Tibial nerve (tissue), 4 donors: ENCODE results near the gene ADGRL3. TPM values are rescaled to one million over a fixed set of nuclear protein-coding genes. Genes with fewer than 3 reads are reported as not detected.

ENCODE experiments used
- DNase-seq, 2 donors: peaks; one replicate each; pipeline ENCODE4 v3.0.0-alpha.2; 2019; ENCODE audit warnings: low spot score in 2 of 2
- H3K27ac ChIP-seq, 4 donors: fragments of 200-600 bp; sonication (generic) in 3 of 4; one replicate each; pipeline ENCODE4 v1.5.1; 2017 to 2019; ENCODE audit warnings: mild to moderate bottlenecking in 1 of 4
- H3K27me3 ChIP-seq, 2 donors: fragments of 200-600 bp; sonication (generic) in 1 of 2; one replicate each; pipeline versions ENCODE4 v1.5.1 to v1.6.0; 2017 to 2019
- H3K36me3 ChIP-seq, 3 donors: fragments of 200-600 bp; sonication (generic); one replicate each; pipeline ENCODE4 v1.5.1; 2018 to 2019
- H3K4me1 ChIP-seq, 4 donors: fragments of 200-600 bp; sonication (generic) in 3 of 4; one replicate each; pipeline ENCODE4 v1.5.1; 2017 to 2019
- H3K4me3 ChIP-seq, 4 donors: fragments of 200-600 bp; sonication (generic) in 3 of 4; one replicate each; pipeline ENCODE4 v1.5.1; 2017 to 2019; ENCODE audit warnings: mild to moderate bottlenecking in 1 of 4, moderate library complexity in 1 of 4
- H3K9me3 ChIP-seq, 4 donors: fragments of 200-600 bp; sonication (generic) in 3 of 4; one replicate each; pipeline ENCODE4 v1.5.1; 2017 to 2019
- EP300 ChIP-seq, 2 donors: sonication (generic); formaldehyde crosslinking; IDR thresholded peaks; one replicate each; pipeline ENCODE4 v1.6.1; 2017; ENCODE audit warnings: antibody characterized with exemption in 2 of 2, mild to moderate bottlenecking in 1 of 2
- POLR2A ChIP-seq, 2 donors: fragments of 450-650 bp; IDR thresholded peaks; one replicate each; pipeline ENCODE4 v1.6.1; 2017; ENCODE audit warnings: antibody characterized with exemption in 2 of 2, mild to moderate bottlenecking in 2 of 2, moderate library complexity in 2 of 2
- WGBS, 2 donors: methylation state at CpG; one replicate each; pipeline ENCODE4 v1.1.5; 2018; 5-methylcytosine and 5-hydroxymethylcytosine counted together
- total RNA-seq, 4 donors: library from RNA; depleted of rRNA; stranded (reverse); fragments of >200 nt; gene quantifications; one replicate each; pipeline ENCODE4 v1.1.0, GENCODE V29; 2016
- TF ChIP-seq, protein P1 (sequence below), 5 experiments: fragments of 200-600 bp in 3 of 5; fragments of 450-650 bp in 2 of 5; sonication (generic) in 3 of 5; IDR thresholded peaks; one replicate each; pipeline ENCODE4 v1.5.1; 2016 to 2019; ENCODE audit warnings: antibody characterized with exemption in 5 of 5, mild to moderate bottlenecking in 3 of 5, moderate library complexity in 2 of 5

The ADGRL3 gene
- total RNA-seq, 4 donors from 2014 or later = 20.1 to 51.3 (median 28.2) TPM

GRCh38 chr4:61938250-61938846 lies 738.2 kb downstream of the ADGRL3 start:
- Histone ChIP-seq H3K27ac (no peak overlapping the region), H3K9me3 (peaks cover 0 to 3% (median 0%) of the 10 kb centered on the region in 4 donors), H3K4me3 (no peak overlapping the region), H3K36me3 (no peaks in the 10 kb centered on the region), H3K27me3 (no peaks in the 10 kb centered on the region), H3K4me1 (no peaks in the 10 kb centered on the region)
- no peak for TF ChIP-seq EP300 (IDR thresholded peaks at IDR 0.05)
- no peak for TF ChIP-seq POLR2A (IDR thresholded peaks at IDR 0.05)
- TF ChIP-seq, protein P1, sequence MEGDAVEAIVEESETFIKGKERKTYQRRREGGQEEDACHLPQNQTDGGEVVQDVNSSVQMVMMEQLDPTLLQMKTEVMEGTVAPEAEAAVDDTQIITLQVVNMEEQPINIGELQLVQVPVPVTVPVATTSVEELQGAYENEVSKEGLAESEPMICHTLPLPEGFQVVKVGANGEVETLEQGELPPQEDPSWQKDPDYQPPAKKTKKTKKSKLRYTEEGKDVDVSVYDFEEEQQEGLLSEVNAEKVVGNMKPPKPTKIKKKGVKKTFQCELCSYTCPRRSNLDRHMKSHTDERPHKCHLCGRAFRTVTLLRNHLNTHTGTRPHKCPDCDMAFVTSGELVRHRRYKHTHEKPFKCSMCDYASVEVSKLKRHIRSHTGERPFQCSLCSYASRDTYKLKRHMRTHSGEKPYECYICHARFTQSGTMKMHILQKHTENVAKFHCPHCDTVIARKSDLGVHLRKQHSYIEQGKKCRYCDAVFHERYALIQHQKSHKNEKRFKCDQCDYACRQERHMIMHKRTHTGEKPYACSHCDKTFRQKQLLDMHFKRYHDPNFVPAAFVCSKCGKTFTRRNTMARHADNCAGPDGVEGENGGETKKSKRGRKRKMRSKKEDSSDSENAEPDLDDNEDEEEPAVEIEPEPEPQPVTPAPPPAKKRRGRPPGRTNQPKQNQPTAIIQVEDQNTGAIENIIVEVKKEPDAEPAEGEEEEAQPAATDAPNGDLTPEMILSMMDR (IDR thresholded peaks at IDR 0.05) = no peak
- 87 to 99% methylated on average over 5 of the region's 5 CpGs for WGBS, 2 donors
- DNase-seq = no peak

DNA sequence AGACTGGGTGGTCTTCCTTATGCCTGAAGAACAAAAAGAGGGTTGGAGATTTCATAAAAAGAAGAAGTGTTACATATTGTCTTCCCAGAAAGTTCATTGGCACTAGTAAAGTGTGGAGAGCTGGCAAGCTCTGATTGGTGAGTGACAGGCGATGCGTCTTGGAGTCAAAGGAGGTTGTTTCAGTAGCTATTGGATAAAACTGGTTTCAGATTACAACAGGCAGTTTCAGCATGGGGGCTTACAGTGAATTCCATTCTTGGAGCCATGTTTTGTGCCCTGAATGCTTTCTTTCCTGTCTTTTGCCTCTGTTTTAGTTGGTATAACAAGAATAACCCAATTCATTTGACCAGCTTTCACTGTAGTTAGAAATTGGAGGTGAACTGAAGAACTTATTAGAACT lies 750.5 kb downstream of the ADGRL3 start:
- Histone ChIP-seq H3K27me3 (no peaks in the 10 kb centered on the region), H3K27ac (no peak overlapping the region), H3K4me3 (no peak overlapping the region), H3K9me3 (no peaks in the 10 kb centered on the region), H3K36me3 (no peaks in the 10 kb centered on the region), H3K4me1 (no peaks in the 10 kb centered on the region)
- 93 to 96% methylated on average over 2 of the region's 2 CpGs for WGBS, 2 donors
- DNase-seq = no peak
- TF ChIP-seq, protein P1 (IDR thresholded peaks at IDR 0.05) = no peak
- TF ChIP-seq EP300 (IDR thresholded peaks at IDR 0.05) (no peak), POLR2A (IDR thresholded peaks at IDR 0.05) (no peak)

- TF ChIP-seq, protein P1 (IDR thresholded peaks at IDR 0.05) = no peak
- TF ChIP-seq EP300 (IDR thresholded peaks at IDR 0.05) (no peak), POLR2A (IDR thresholded peaks at IDR 0.05) (no peak)
- no peak for DNase-seq
- Histone ChIP-seq H3K27ac (no peak overlapping the region), H3K4me3 (no peak overlapping the region), H3K27me3 (no peaks in the 10 kb centered on the region), H3K9me3 (no peaks in the 10 kb centered on the region), H3K36me3 (no peaks in the 10 kb centered on the region), H3K4me1 (no peaks in the 10 kb centered on the region)
Observed at GRCh38 chr4:61953386-61953785, 753.3 kb downstream of the ADGRL3 start.

- Histone ChIP-seq H3K9me3 (no peaks in the 10 kb centered on the region), H3K4me3 (no peak overlapping the region), H3K36me3 (peaks cover 0 to 4% (median 0%) of the 10 kb centered on the region in 3 donors), H3K4me1 (no peaks in the 10 kb centered on the region), H3K27me3 (no peaks in the 10 kb centered on the region), H3K27ac (no peak overlapping the region)
- no peak for DNase-seq
- WGBS, 2 donors = 89 to 100% methylated on average over 1 of the region's 1 CpG
- TF ChIP-seq POLR2A (IDR thresholded peaks at IDR 0.05) (no peak), EP300 (IDR thresholded peaks at IDR 0.05) (no peak)
Observed at GRCh38 chr4:61958591-61958990, 758.5 kb downstream of the ADGRL3 start.

DNA sequence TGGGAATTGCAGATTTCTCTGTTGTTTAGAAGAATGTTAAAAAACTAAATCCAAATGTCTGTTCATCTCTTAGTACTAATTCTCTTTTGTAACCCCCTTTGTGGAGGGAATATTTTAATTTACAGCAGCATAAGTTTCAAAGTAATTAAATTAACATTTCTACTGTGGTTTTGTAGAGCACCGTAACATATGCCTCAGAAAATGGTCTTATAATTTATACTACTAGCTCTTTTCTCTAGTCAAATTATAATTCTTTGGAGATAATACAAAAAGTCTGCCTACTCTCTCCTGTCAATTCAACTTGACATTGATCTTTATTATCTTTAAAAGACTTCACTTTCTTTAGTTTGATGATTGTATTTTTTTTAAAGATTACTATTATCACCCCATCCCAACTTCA lies 759.0 kb downstream of the ADGRL3 start:
- H3K4me3 ChIP-seq = no peak overlapping the region
- WGBS, 2 donors = 95 to 96% methylated on average over 1 of the region's 1 CpG
- no peaks in the 10 kb centered on the region for H3K4me1 ChIP-seq
- H3K27me3 ChIP-seq = no peaks in the 10 kb centered on the region
- H3K27ac ChIP-seq = no peak overlapping the region
- no peak for DNase-seq
- TF ChIP-seq POLR2A (IDR thresholded peaks at IDR 0.05) (no peak), EP300 (IDR thresholded peaks at IDR 0.05) (no peak)
- TF ChIP-seq, protein P1 (IDR thresholded peaks at IDR 0.05) = no peak
- peaks cover 0 to 4% (median 0%) of the 10 kb centered on the region in 3 donors for H3K36me3 ChIP-seq
- no peaks in the 10 kb centered on the region for H3K9me3 ChIP-seq
